ENCODE measurements around the gene KCNJ18.
"Not testable (repeated sequence)": the region's sequence is repeated elsewhere in the genome, so short reads cannot be mapped to it uniquely, and the experiment has no call there.

KCNJ18 gene

GRCh38 chr17:21691883-21692703 lies at the start of gene KCNJ18:
KCNJ18 (plus strand) TSS chr17:21692523; CDS start chr17:21702787, 10,264 bp downstream.
- not testable (repeated sequence) for H3K27me3 Mint-ChIP-seq; H3K36me3 Mint-ChIP-seq (ENCODE audit: insufficient read depth); DNase-seq (ENCODE audit: low spot score in 2 of 2); H3K9me3 Mint-ChIP-seq; H3K27ac Mint-ChIP-seq (ENCODE audit: low read depth); ATAC-seq (replicated peaks; ENCODE audit: extremely low read depth, poor library complexity, severe bottlenecking); H3K4me1 Mint-ChIP-seq; H3K4me3 Mint-ChIP-seq

- not testable (repeated sequence) for ATAC-seq (replicated peaks; ENCODE audit: extremely low read depth, poor library complexity, severe bottlenecking); H3K36me3 Mint-ChIP-seq (ENCODE audit: insufficient read depth); H3K27ac Mint-ChIP-seq (ENCODE audit: low read depth); H3K4me3 Mint-ChIP-seq; H3K4me1 Mint-ChIP-seq; DNase-seq (ENCODE audit: low spot score in 2 of 2); H3K9me3 Mint-ChIP-seq
- H3K27me3 Mint-ChIP-seq: peaks cover 12% of the 10 kb centered on the region
Observed at GRCh38 chr17:21648125-21648524, 44.2 kb upstream of the KCNJ18 start.

GRCh38 chr17:21650043-21650442 lies 42.3 kb upstream of the KCNJ18 start:
- DNase-seq (ENCODE audit: low spot score in 2 of 2); H3K36me3 Mint-ChIP-seq (ENCODE audit: insufficient read depth): not testable (repeated sequence)

GRCh38 chr17:21652049-21652448 lies 40.3 kb upstream of the KCNJ18 start:
- H3K4me3 Mint-ChIP-seq; H3K9me3 Mint-ChIP-seq; H3K27me3 Mint-ChIP-seq; H3K36me3 Mint-ChIP-seq (ENCODE audit: insufficient read depth); DNase-seq (ENCODE audit: low spot score in 2 of 2); H3K4me1 Mint-ChIP-seq; ATAC-seq (replicated peaks; ENCODE audit: extremely low read depth, poor library complexity, severe bottlenecking); H3K27ac Mint-ChIP-seq (ENCODE audit: low read depth): not testable (repeated sequence)

More at GRCh38 chr17:21650043-21650442, 42.3 kb upstream of the KCNJ18 start:
- not testable (repeated sequence) for H3K27ac Mint-ChIP-seq (ENCODE audit: low read depth); H3K4me1 Mint-ChIP-seq; H3K9me3 Mint-ChIP-seq; H3K27me3 Mint-ChIP-seq; H3K4me3 Mint-ChIP-seq; ATAC-seq (replicated peaks; ENCODE audit: extremely low read depth, poor library complexity, severe bottlenecking)

- DNase-seq (ENCODE audit: low spot score in 2 of 2); H3K27ac Mint-ChIP-seq (ENCODE audit: low read depth); H3K27me3 Mint-ChIP-seq; H3K9me3 Mint-ChIP-seq; H3K4me3 Mint-ChIP-seq; H3K36me3 Mint-ChIP-seq (ENCODE audit: insufficient read depth); ATAC-seq (replicated peaks; ENCODE audit: extremely low read depth, poor library complexity, severe bottlenecking); H3K4me1 Mint-ChIP-seq: not testable (repeated sequence)
Observed at GRCh38 chr17:21653211-21653610, 39.1 kb upstream of the KCNJ18 start.

GRCh38 chr17:21656518-21657309 lies 35.6 kb upstream of the KCNJ18 start:
- not testable (repeated sequence) for DNase-seq (ENCODE audit: low spot score in 2 of 2); ATAC-seq (replicated peaks; ENCODE audit: extremely low read depth, poor library complexity, severe bottlenecking); H3K4me3 Mint-ChIP-seq; H3K36me3 Mint-ChIP-seq (ENCODE audit: insufficient read depth); H3K9me3 Mint-ChIP-seq; H3K4me1 Mint-ChIP-seq; H3K27ac Mint-ChIP-seq (ENCODE audit: low read depth); H3K27me3 Mint-ChIP-seq

GRCh38 chr17:21659635-21660034 lies 32.7 kb upstream of the KCNJ18 start:
- not testable (repeated sequence) for ATAC-seq (replicated peaks; ENCODE audit: extremely low read depth, poor library complexity, severe bottlenecking); H3K4me1 Mint-ChIP-seq; H3K36me3 Mint-ChIP-seq (ENCODE audit: insufficient read depth); H3K27ac Mint-ChIP-seq (ENCODE audit: low read depth); H3K27me3 Mint-ChIP-seq; H3K4me3 Mint-ChIP-seq; DNase-seq (ENCODE audit: low spot score in 2 of 2); H3K9me3 Mint-ChIP-seq

GRCh38 chr17:21661455-21661854 lies 30.9 kb upstream of the KCNJ18 start:
- H3K4me3 Mint-ChIP-seq; ATAC-seq (replicated peaks; ENCODE audit: extremely low read depth, poor library complexity, severe bottlenecking): not testable (repeated sequence)

GRCh38 chr17:21663166-21663565 lies 29.2 kb upstream of the KCNJ18 start:
- ATAC-seq (replicated peaks; ENCODE audit: extremely low read depth, poor library complexity, severe bottlenecking); H3K36me3 Mint-ChIP-seq (ENCODE audit: insufficient read depth); H3K4me3 Mint-ChIP-seq; H3K4me1 Mint-ChIP-seq; H3K27me3 Mint-ChIP-seq; H3K9me3 Mint-ChIP-seq; H3K27ac Mint-ChIP-seq (ENCODE audit: low read depth); DNase-seq (ENCODE audit: low spot score in 2 of 2): not testable (repeated sequence)

More at GRCh38 chr17:21661455-21661854, 30.9 kb upstream of the KCNJ18 start:
- not testable (repeated sequence) for H3K4me1 Mint-ChIP-seq; H3K36me3 Mint-ChIP-seq (ENCODE audit: insufficient read depth); H3K9me3 Mint-ChIP-seq; DNase-seq (ENCODE audit: low spot score in 2 of 2); H3K27ac Mint-ChIP-seq (ENCODE audit: low read depth); H3K27me3 Mint-ChIP-seq

GRCh38 chr17:21663614-21664474 lies 28.5 kb upstream of the KCNJ18 start:
- H3K4me3 Mint-ChIP-seq; ATAC-seq (replicated peaks; ENCODE audit: extremely low read depth, poor library complexity, severe bottlenecking); H3K9me3 Mint-ChIP-seq; H3K4me1 Mint-ChIP-seq; DNase-seq (ENCODE audit: low spot score in 2 of 2); H3K27me3 Mint-ChIP-seq; H3K36me3 Mint-ChIP-seq (ENCODE audit: insufficient read depth); H3K27ac Mint-ChIP-seq (ENCODE audit: low read depth): not testable (repeated sequence)

- H3K27me3 Mint-ChIP-seq; H3K4me1 Mint-ChIP-seq; H3K27ac Mint-ChIP-seq (ENCODE audit: low read depth); H3K9me3 Mint-ChIP-seq; DNase-seq (ENCODE audit: low spot score in 2 of 2); ATAC-seq (replicated peaks; ENCODE audit: extremely low read depth, poor library complexity, severe bottlenecking); H3K36me3 Mint-ChIP-seq (ENCODE audit: insufficient read depth); H3K4me3 Mint-ChIP-seq: not testable (repeated sequence)
Observed at GRCh38 chr17:21665171-21665570, 27.2 kb upstream of the KCNJ18 start.

GRCh38 chr17:21665935-21666493 lies 26.3 kb upstream of the KCNJ18 start:
- H3K36me3 Mint-ChIP-seq (ENCODE audit: insufficient read depth); DNase-seq (ENCODE audit: low spot score in 2 of 2); H3K4me3 Mint-ChIP-seq; H3K27ac Mint-ChIP-seq (ENCODE audit: low read depth); H3K4me1 Mint-ChIP-seq; H3K27me3 Mint-ChIP-seq; H3K9me3 Mint-ChIP-seq; ATAC-seq (replicated peaks; ENCODE audit: extremely low read depth, poor library complexity, severe bottlenecking): not testable (repeated sequence)

Data from central memory CD8-positive, alpha-beta T cell (primary cell).